IMR-90 (cell line): ENCODE measurements around the gene ERBB4. TPM values are rescaled to one million over a fixed set of nuclear protein-coding genes. Genes with fewer than 3 reads are reported as not detected.

Source experiments
- ATAC-seq: fragments of 200-7000 bp; cut with Tn5 transposase; 2 replicates; pipeline ENCODE4 v1.9.1; 2020; ENCODE audit warnings: low read depth, mild to moderate bottlenecking, moderate library complexity
- BruUV-seq: library from RNA; stranded (reverse); fragments of 400-500 nt; replicated peaks from 2 replicates; lab custom pipeline; 2021; lab: Mats Ljungman, UMichigan
- CTCF ChIA-PET: fragments of 300-600 bp; formaldehyde crosslinking; extraction: SDS; loops from one replicate; lab custom pipeline; 2021; ENCODE audit warnings: antibody characterized with exemption; lab: Yijun Ruan, JAX
- POLR2A ChIA-PET: fragments of 300-600 bp; sonication (Branson Sonifier 250); formaldehyde crosslinking; loops from one replicate; lab custom pipeline; 2022; ENCODE audit warnings: antibody characterized with exemption; ENCODE audit not compliant: unreplicated experiment; lab: Charles Lee
- DNase-seq: peaks from one replicate; pipeline ENCODE4 v3.0.0; 2013
- H2AFZ ChIP-seq: replicated peaks from 2 replicates; pipeline ENCODE3; 2013; ENCODE audit warnings: low read length, mild to moderate bottlenecking; ENCODE audit not compliant: poor library complexity
- H2AK5ac ChIP-seq: 2 replicates; pipeline ENCODE4 v1.6.1; 2013; ENCODE audit warnings: low read depth, low read length, inconsistent platforms
- H2AK9ac ChIP-seq: replicated peaks from 2 replicates; pipeline ENCODE3; 2013; ENCODE audit warnings: mild to moderate bottlenecking, low read depth, low read length, moderate library complexity; ENCODE audit not compliant: poor library complexity
- H2BK120ac ChIP-seq: 2 replicates; pipeline ENCODE4 v1.6.1; 2013; ENCODE audit warnings: low read depth, low read length, inconsistent platforms
- H2BK15ac ChIP-seq: 3 replicates; pipeline ENCODE4 v1.6.1; 2013; ENCODE audit warnings: low read depth, low read length, inconsistent platforms
- H2BK20ac ChIP-seq: 2 replicates; pipeline ENCODE4 v1.6.1; 2013; ENCODE audit warnings: low read depth, mild to moderate bottlenecking, inconsistent platforms, low read length, moderate library complexity
- H2BK5ac ChIP-seq: 2 replicates; pipeline ENCODE4 v1.6.1; 2013; ENCODE audit warnings: mild to moderate bottlenecking, low read depth, low read length, inconsistent platforms; ENCODE audit not compliant: poor library complexity, severe bottlenecking
- H3K14ac ChIP-seq: replicated peaks from 2 replicates; pipeline ENCODE4 v1.6.1; 2013; ENCODE audit warnings: low read depth, low read length, inconsistent platforms
- H3K18ac ChIP-seq: 2 replicates; pipeline ENCODE4 v1.6.1; 2013; ENCODE audit warnings: low read depth, low read length, control low read depth
- H3K23ac ChIP-seq: 2 replicates; pipeline ENCODE4 v1.6.1; 2013; ENCODE audit warnings: low read depth, low read length, inconsistent platforms
- H3K27ac ChIP-seq: 2 replicates; pipeline ENCODE4 v1.5.1; 2013; ENCODE audit warnings: mild to moderate bottlenecking, control low read depth, low read length; ENCODE audit not compliant: insufficient read depth
- H3K27me3 ChIP-seq: 2 replicates; pipeline ENCODE4 v1.6.1; 2013; ENCODE audit warnings: low read length; ENCODE audit not compliant: control insufficient read depth, insufficient read depth
- H3K36me3 ChIP-seq: 2 replicates; pipeline ENCODE4 v1.6.1; 2013; ENCODE audit warnings: low read length, mixed read lengths; ENCODE audit not compliant: control insufficient read depth, insufficient read depth
- H3K4ac ChIP-seq: 2 replicates; pipeline ENCODE4 v1.6.1; 2013; ENCODE audit warnings: low read depth, low read length, inconsistent platforms
- H3K4me1 ChIP-seq: 2 replicates; pipeline ENCODE4 v1.6.1; 2013; ENCODE audit warnings: low read length, mixed read lengths; ENCODE audit not compliant: control insufficient read depth, insufficient read depth
- H3K4me2 ChIP-seq: 2 replicates; pipeline ENCODE4 v1.6.1; 2013; ENCODE audit warnings: low read depth, mild to moderate bottlenecking, control low read depth, low read length, moderate library complexity
- H3K4me3 ChIP-seq: 2 replicates; pipeline ENCODE4 v1.5.1; 2013; ENCODE audit warnings: low read depth, mild to moderate bottlenecking, control low read depth, low read length, moderate library complexity; ENCODE audit not compliant: insufficient read depth
- H3K56ac ChIP-seq: 2 replicates; pipeline ENCODE4 v1.6.1; 2013; ENCODE audit warnings: low read length, inconsistent platforms; ENCODE audit not compliant: insufficient read depth; ENCODE audit errors: extremely low read depth
- H3K79me1 ChIP-seq, 2 experiments: 2 replicates each; pipeline ENCODE4 v1.6.1; 2013; ENCODE audit warnings: low read length in 2 of 2, inconsistent platforms in 1 of 2, low read depth in 1 of 2
- H3K9ac ChIP-seq: 2 replicates; pipeline ENCODE4 v1.6.1; 2013; ENCODE audit warnings: low read depth, low read length, control low read depth
- H3K9me1 ChIP-seq: 2 replicates; pipeline ENCODE4 v1.6.1; 2013; ENCODE audit warnings: low read length, inconsistent platforms; ENCODE audit not compliant: insufficient read depth
- H3K9me3 ChIP-seq: 2 replicates; pipeline ENCODE4 v1.6.1; 2013; ENCODE audit warnings: low read length; ENCODE audit not compliant: control insufficient read depth, insufficient read depth
- H4K20me1 ChIP-seq: 2 replicates; pipeline ENCODE4 v1.6.1; 2013; ENCODE audit warnings: low read length, inconsistent platforms; ENCODE audit not compliant: insufficient read depth
- H4K5ac ChIP-seq: 2 replicates; pipeline ENCODE4 v1.6.1; 2013; ENCODE audit warnings: mild to moderate bottlenecking, low read depth, low read length, control low read depth
- H4K8ac ChIP-seq, 2 experiments: 2 replicates each; pipeline ENCODE4 v1.6.1; 2013; ENCODE audit warnings: low read depth in 2 of 2, low read length in 2 of 2, control low read depth in 1 of 2, inconsistent platforms in 1 of 2
- H4K91ac ChIP-seq: 2 replicates; pipeline ENCODE4 v1.6.1; 2013; ENCODE audit warnings: low read depth, low read length, inconsistent platforms; ENCODE audit not compliant: insufficient read depth
- CEBPB ChIP-seq: IDR thresholded peaks from 2 replicates; pipeline ENCODE4 v1.6.1; 2012; ENCODE audit warnings: low read depth, low read length, improper control_type of control experiment
- CHD1 ChIP-seq: IDR thresholded peaks from 2 replicates; pipeline ENCODE4 v1.6.1; 2012; ENCODE audit warnings: low read depth, low read length, improper control_type of control experiment
- CTCF ChIP-seq: conservative IDR thresholded peaks from 2 replicates; pipeline ENCODE4 v1.5.1; 2012; ENCODE audit warnings: mild to moderate bottlenecking, low read depth, low read length, improper control_type of control experiment
- ELK1 ChIP-seq: fragments of 150-350 bp; IDR thresholded peaks from 2 replicates; pipeline ENCODE4 v1.6.1; 2016; ENCODE audit warnings: low read depth, mild to moderate bottlenecking, low read length, moderate library complexity, borderline replicate concordance
- FOS ChIP-seq: fragments of 150-350 bp; IDR thresholded peaks from 2 replicates; pipeline ENCODE4 v1.6.1; 2016; ENCODE audit warnings: low read depth, low read length
- MAFK ChIP-seq: IDR thresholded peaks from 2 replicates; pipeline ENCODE4 v1.6.1; 2012; ENCODE audit warnings: low read depth, low read length, improper control_type of control experiment
- MAZ ChIP-seq: IDR thresholded peaks from 2 replicates; pipeline ENCODE4 v1.6.1; 2012; ENCODE audit warnings: low read depth, mild to moderate bottlenecking, low read length, improper control_type of control experiment, moderate library complexity, borderline replicate concordance
- MXI1 ChIP-seq: IDR thresholded peaks from 2 replicates; pipeline ENCODE4 v1.6.1; 2012; ENCODE audit warnings: low read depth, mild to moderate bottlenecking, low read length, moderate library complexity, borderline replicate concordance
- NFE2L2 ChIP-seq: fragments of 150-350 bp; IDR thresholded peaks from 2 replicates; pipeline ENCODE4 v1.6.1; 2016; ENCODE audit warnings: low read depth, mild to moderate bottlenecking, low read length
- POLR2A ChIP-seq: IDR thresholded peaks from 2 replicates; pipeline ENCODE4 v1.6.1; 2012; ENCODE audit warnings: mild to moderate bottlenecking, low read depth, low read length
- RAD21 ChIP-seq: IDR thresholded peaks from 2 replicates; pipeline ENCODE4 v1.6.1; 2012; ENCODE audit warnings: low read length, improper control_type of control experiment
- RCOR1 ChIP-seq: IDR thresholded peaks from 2 replicates; pipeline ENCODE4 v1.6.1; 2012; ENCODE audit warnings: mild to moderate bottlenecking, low read length, improper control_type of control experiment; ENCODE audit not compliant: insufficient replicate concordance
- RFX5 ChIP-seq: IDR thresholded peaks from 2 replicates; pipeline ENCODE4 v1.8.0; 2012; ENCODE audit warnings: low read depth, mild to moderate bottlenecking, low read length, moderate library complexity
- SMC3 ChIP-seq: fragments of 150-350 bp; IDR thresholded peaks from 2 replicates; pipeline ENCODE4 v1.6.1; 2016; ENCODE audit warnings: low read depth, mild to moderate bottlenecking, antibody characterized with exemption, low read length, moderate library complexity
- USF2 ChIP-seq: fragments of 150-350 bp; IDR thresholded peaks from 2 replicates; pipeline ENCODE4 v1.6.1; 2017; ENCODE audit warnings: mild to moderate bottlenecking, antibody characterized with exemption, low read length, low read depth
- WGBS, 2 experiments: methylation state at CpG; one replicate each; pipeline versions ENCODE4 v1.1.5 to v1.1.7; 2013; ENCODE audit warnings: missing lambda C conversion rate in 2 of 2; ENCODE audit not compliant: insufficient read length in 1 of 2; ENCODE audit errors: extremely low coverage in 2 of 2; 5-methylcytosine and 5-hydroxymethylcytosine counted together
- dilution Hi-C: fragments of 300-500 bp; cut with HindIII; formaldehyde crosslinking; loops from one replicate; pipeline ENCODE4 v1.14.3; 2018; ENCODE audit warnings: low sequenced_read_pairs; ENCODE audit not compliant: unreplicated experiment
- in situ Hi-C: fragments of 300-500 bp; cut with MboI; formaldehyde crosslinking; loops from 3 replicates; pipeline ENCODE4 v1.14.3; 2019; ENCODE audit warnings: low sequenced_read_pairs, inconsistent platforms, mixed read lengths
- intact Hi-C: fragments of 100-400 bp; cut with micrococcal nuclease; formaldehyde crosslinking; loops from 2 replicates; pipeline ENCODE4 v1.10.0; 2022
- polyA plus RNA-seq, 3 experiments: library from polyadenylated mRNA; depleted of rRNA; stranded (reverse); fragments of >200 nt; gene quantifications; 2 replicates each; pipeline ENCODE4 v1.2.3, GENCODE V29; 2012; ENCODE audit warnings: low replicate concordance in 1 of 3
- total RNA-seq: library from RNA; depleted of rRNA; stranded (reverse); fragments of >200 nt; gene quantifications from 2 replicates; pipeline ENCODE4 v1.2.3, GENCODE V29; 2012

The ERBB4 gene
- total and polyA plus RNA-seq, 2 of the 4 experiments (the other 2 are of a cell fraction) = not detected

- TF ChIP-seq MXI1 = no peak
- TF ChIP-seq CHD1 = no peak
- TF ChIP-seq RCOR1 = no peak
- TF ChIP-seq FOS = no peak
- TF ChIP-seq ELK1 = no peak
- TF ChIP-seq SMC3 = no peak
- TF ChIP-seq POLR2A = no peak
- no peak for TF ChIP-seq RFX5
- TF ChIP-seq USF2 = no peak
- no peak for TF ChIP-seq MAFK
- TF ChIP-seq MAZ = no peak
- TF ChIP-seq RAD21 = no peak
- no peak for TF ChIP-seq CEBPB
- no peak for TF ChIP-seq NFE2L2
- no peak for TF ChIP-seq CTCF
- no peaks in the 10 kb centered on the region for H3K4me1 ChIP-seq
- 40% methylated on average over 1 of the region's 2 CpGs; no CpG with 5 or more reads in 1 of the 2 experiments for WGBS, 2 experiments
- POLR2A ChIA-PET = no interaction called here
- H3K9ac ChIP-seq = no peak overlapping the region
- ATAC-seq (no peak), DNase-seq (no peak)
- no peaks in the 10 kb centered on the region for H4K20me1 ChIP-seq
- H2BK20ac ChIP-seq = no peak overlapping the region
- BruUV-seq = no TSS peak
- H3K27ac ChIP-seq = no peak overlapping the region
- H3K4me2 ChIP-seq = no peak overlapping the region
- H3K4me3 ChIP-seq = no peak overlapping the region
- H3K27me3 ChIP-seq = no peaks in the 10 kb centered on the region
- no peak overlapping the region for H3K4ac ChIP-seq
- H2BK120ac ChIP-seq = no peak overlapping the region
- no peak overlapping the region for H3K18ac ChIP-seq
- no peaks in the 10 kb centered on the region for H3K9me3 ChIP-seq
- CTCF ChIA-PET = no interaction called here
- in situ Hi-C loops (no loop called here), intact Hi-C loops (no loop called here), dilution Hi-C loops (no loop called here)
- no peak overlapping the region for H2BK15ac ChIP-seq
- H2AK5ac ChIP-seq = no peak overlapping the region
- H4K91ac ChIP-seq = no peak overlapping the region
- no peak overlapping the region for H4K8ac ChIP-seq
- no peak overlapping the region for H2AK9ac ChIP-seq
- H3K36me3 ChIP-seq = no peaks in the 10 kb centered on the region
- no peak overlapping the region for H4K5ac ChIP-seq
- no peak overlapping the region for H3K14ac ChIP-seq
- H3K79me1 ChIP-seq = no peaks in the 10 kb centered on the region
- no peak overlapping the region for H2BK5ac ChIP-seq
- no peak overlapping the region for H3K56ac ChIP-seq
- no peak overlapping the region for H3K23ac ChIP-seq
- no peaks in the 10 kb centered on the region for H3K9me1 ChIP-seq
- H2AFZ ChIP-seq = no peak overlapping the region
These were observed 50.0 kb downstream of the ERBB4 start for GRCh38 chr2:212488611-212489010.
